Lower leg skin (tissue), 4 donors: ENCODE results near the gene NT5C1B. TPM values are rescaled to one million over a fixed set of nuclear protein-coding genes. Genes with fewer than 3 reads are reported as not detected.

ENCODE experiments used
- DNase-seq, 2 donors: peaks; one replicate each; pipeline ENCODE4 v3.0.0-alpha.2; 2019; ENCODE audit warnings: low spot score in 2 of 2
- H3K4me3 ChIP-seq: fragments of 200-600 bp; sonication (generic); 2 replicates; pipeline ENCODE4 v1.5.1; 2017; ENCODE audit warnings: mild to moderate bottlenecking, low read depth; ENCODE audit not compliant: poor library complexity, severe bottlenecking
- CTCF ChIP-seq, 3 donors: fragments of 450-650 bp; IDR thresholded peaks; one replicate each; pipeline ENCODE4 v1.5.1; 2016; ENCODE audit warnings: antibody characterized with exemption in 3 of 3, mild to moderate bottlenecking in 3 of 3, moderate library complexity in 2 of 3
- POLR2A ChIP-seq, 2 donors: fragments of 450-650 bp; IDR thresholded peaks; one replicate each; pipeline ENCODE4 v1.6.1; 2016 to 2017; ENCODE audit warnings: antibody characterized with exemption in 2 of 2, mild to moderate bottlenecking in 1 of 2, moderate library complexity in 1 of 2
- WGBS, 2 donors: methylation state at CpG; one replicate each; pipeline ENCODE4 v1.1.5; 2018; 5-methylcytosine and 5-hydroxymethylcytosine counted together
- intact Hi-C: fragments of 100-400 bp; cut with DNase I; formaldehyde crosslinking; loops from one replicate; pipeline ENCODE4 v1.15.0; 2023; ENCODE audit warnings: low total_unique reads
- total RNA-seq, 4 donors: library from RNA; depleted of rRNA; stranded (reverse); fragments of >200 nt; gene quantifications; one replicate each; pipeline ENCODE4 v1.1.0, GENCODE V29; 2016

The NT5C1B gene
- total RNA-seq, 4 donors from 2014 or later, result not detected

GRCh38 chr2:18550433-18550832, 38.9 kb downstream of the NT5C1B start:
- no peak for DNase-seq
- intact Hi-C loops, result no loop called here
- no peak overlapping the region for H3K4me3 ChIP-seq
- 85 to 88% methylated on average over 2 of the region's 2 CpGs for WGBS, 2 donors
- TF ChIP-seq CTCF (IDR thresholded peaks at IDR 0.05) (no peak), POLR2A (IDR thresholded peaks at IDR 0.05) (no peak)

DNA sequence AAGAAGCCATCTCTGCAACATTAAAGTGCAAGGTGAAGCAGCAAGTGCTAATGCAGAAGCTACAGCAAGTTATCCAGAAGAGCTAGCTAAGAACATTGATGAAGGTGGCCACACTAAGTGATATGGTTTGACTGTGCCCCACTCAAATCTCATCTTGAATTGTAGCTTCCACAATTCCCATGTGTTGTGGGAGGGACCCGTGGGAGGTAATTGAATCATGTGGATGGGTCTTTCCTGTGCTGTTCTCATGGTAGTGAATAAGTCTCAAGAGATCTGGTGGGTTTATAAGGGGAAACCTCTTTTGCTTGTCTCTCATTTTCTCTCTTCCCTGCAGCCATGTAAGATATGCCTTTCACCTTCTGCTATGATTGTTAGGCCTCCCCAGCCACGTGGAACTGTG, 40.3 kb downstream of the NT5C1B start:
- WGBS, 2 donors, result 80 to 84% methylated on average over 2 of the region's 2 CpGs

DNA sequence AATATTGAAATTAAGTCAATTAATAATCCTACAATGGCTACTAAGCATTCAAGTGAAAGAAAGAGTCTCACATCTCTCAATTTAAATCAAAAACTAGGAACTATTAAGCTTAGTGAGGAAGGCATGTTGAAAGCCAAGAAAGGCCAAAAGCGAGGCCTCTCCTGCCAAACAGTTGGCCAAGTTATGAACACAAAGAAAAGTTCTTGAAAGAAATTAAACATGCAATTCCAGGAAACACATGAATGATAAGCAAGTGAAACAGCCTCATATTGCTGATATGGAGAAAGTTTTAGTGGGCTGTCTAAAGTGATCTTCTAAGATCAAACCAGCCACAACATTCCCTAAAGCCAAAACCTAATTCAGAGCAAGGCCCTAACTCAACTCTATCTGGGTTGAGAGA, 40.7 kb downstream of the NT5C1B start:
- DNase-seq, result no peak
- H3K4me3 ChIP-seq, result no peak overlapping the region
- TF ChIP-seq CTCF (IDR thresholded peaks at IDR 0.05), result no peak
- WGBS, 2 donors, result 74 to 83% methylated on average over 1 of the region's 1 CpG
- intact Hi-C loops, result no loop called here

More for the DNA sequence above, 40.3 kb downstream of the NT5C1B start:
- intact Hi-C loops, result no loop called here
- no peak for TF ChIP-seq POLR2A (IDR thresholded peaks at IDR 0.05)
- no peak for TF ChIP-seq CTCF (IDR thresholded peaks at IDR 0.05)
- no peak for DNase-seq
- no peak overlapping the region for H3K4me3 ChIP-seq

GRCh38 chr2:18546567-18546966, 42.8 kb downstream of the NT5C1B start:
- TF ChIP-seq CTCF (IDR thresholded peaks at IDR 0.05), result no peak
- TF ChIP-seq POLR2A (IDR thresholded peaks at IDR 0.05), result no peak
- WGBS, 2 donors, result 68 to 80% methylated on average over 2 of the region's 2 CpGs
- no peak for DNase-seq
- intact Hi-C loops, result no loop called here
- H3K4me3 ChIP-seq, result no peak overlapping the region

- 68 to 84% methylated on average over 4 of the region's 4 CpGs for WGBS, 2 donors
- intact Hi-C loops, result no loop called here
- H3K4me3 ChIP-seq, result no peak overlapping the region
Observed at GRCh38 chr2:18545384-18545783, 44.0 kb downstream of the NT5C1B start.

More at GRCh38 chr2:18545384-18545783, 44.0 kb downstream of the NT5C1B start:
- DNase-seq, result no peak
- no peak for TF ChIP-seq POLR2A (IDR thresholded peaks at IDR 0.05)
- no peak for TF ChIP-seq CTCF (IDR thresholded peaks at IDR 0.05)
